ENCODE measurements around the gene OR1J2. TPM values are rescaled to one million over a fixed set of nuclear protein-coding genes. Genes with fewer than 3 reads are reported as not detected.

Gene OR1J2
- total RNA-seq, 3 donors from 2014 or later (not counting 1 experiment from before 2014, with no cell fraction given): not detected

GRCh38 chr9:122466456-122466855, 44.1 kb upstream of the OR1J2 start:
- Mint-ChIP-seq H3K27ac (no peak overlapping the region), H3K4me1 (peaks cover 7% of the 10 kb centered on the region in 2 donors), H3K9me3 (no peaks in the 10 kb centered on the region), H3K4me3 (no peak overlapping the region), H3K27me3 (ENCODE audit: low read depth in 2 of 2) (peaks cover 15 to 51% of the 10 kb centered on the region in 2 donors), H3K36me3 (no peaks in the 10 kb centered on the region)
- no peaks in the 10 kb centered on the region for H3K9me3 ChIP-seq (ENCODE audit: control insufficient read depth, insufficient read depth, low read length)
- 77% methylated on average over 3 of the region's 3 CpGs for WGBS (ENCODE audit: insufficient coverage)
- no peak for DNase-seq
- peaks cover 10% of the 10 kb centered on the region for H3K4me1 ChIP-seq (ENCODE audit: control insufficient read depth, insufficient read depth, low read length)
- H3K27ac ChIP-seq (ENCODE audit: low read length): no peak overlapping the region
- TF ChIP-seq CTCF (IDR thresholded peaks at IDR 0.05): no peak
- H3K4me3 ChIP-seq (ENCODE audit: low read length): no peak overlapping the region
- no peak for ATAC-seq
- H3K36me3 ChIP-seq (ENCODE audit: control insufficient read depth, insufficient read depth, low read length): no peaks in the 10 kb centered on the region
- H3K27me3 ChIP-seq (ENCODE audit: control insufficient read depth, insufficient read depth, low read length): peaks cover 3% of the 10 kb centered on the region
- intact Hi-C loops (cut with micrococcal nuclease): no loop called here

GRCh38 chr9:122468735-122469134, 41.9 kb upstream of the OR1J2 start:
- no peaks in the 10 kb centered on the region for H3K9me3 ChIP-seq (ENCODE audit: control insufficient read depth, insufficient read depth, low read length)
- Mint-ChIP-seq H3K4me1 (peaks cover 7% of the 10 kb centered on the region in 2 donors), H3K36me3 (no peaks in the 10 kb centered on the region), H3K27me3 (ENCODE audit: low read depth in 2 of 2) (peaks cover 6 to 39% of the 10 kb centered on the region in 2 donors), H3K4me3 (no peak overlapping the region), H3K9me3 (no peaks in the 10 kb centered on the region), H3K27ac (no peak overlapping the region)
- no peaks in the 10 kb centered on the region for H3K27me3 ChIP-seq (ENCODE audit: control insufficient read depth, insufficient read depth, low read length)
- intact Hi-C loops (cut with micrococcal nuclease): no loop called here
- WGBS (ENCODE audit: insufficient coverage): 76% methylated on average over 4 of the region's 4 CpGs
- no peak overlapping the region for H3K27ac ChIP-seq (ENCODE audit: low read length)
- ATAC-seq: no peak
- no peak for TF ChIP-seq CTCF (IDR thresholded peaks at IDR 0.05)
- peaks cover 10% of the 10 kb centered on the region for H3K4me1 ChIP-seq (ENCODE audit: control insufficient read depth, insufficient read depth, low read length)
- no peaks in the 10 kb centered on the region for H3K36me3 ChIP-seq (ENCODE audit: control insufficient read depth, insufficient read depth, low read length)
- no peak overlapping the region for H3K4me3 ChIP-seq (ENCODE audit: low read length)
- no peak for DNase-seq

GRCh38 chr9:122474561-122474960, 36.0 kb upstream of the OR1J2 start:
- intact Hi-C loops (cut with micrococcal nuclease): no loop called here
- 81% methylated on average over 3 of the region's 3 CpGs for WGBS (ENCODE audit: insufficient coverage)
- no peak for TF ChIP-seq CTCF (IDR thresholded peaks at IDR 0.05)
- H3K27me3 ChIP-seq (ENCODE audit: control insufficient read depth, insufficient read depth, low read length): no peaks in the 10 kb centered on the region
- no peaks in the 10 kb centered on the region for H3K36me3 ChIP-seq (ENCODE audit: control insufficient read depth, insufficient read depth, low read length)
- ATAC-seq (no peak), DNase-seq (no peak)
- H3K27ac ChIP-seq (ENCODE audit: low read length): no peak overlapping the region
- H3K4me3 Mint-ChIP-seq: no peak overlapping the region
- H3K36me3 Mint-ChIP-seq: no peaks in the 10 kb centered on the region
- H3K4me1 Mint-ChIP-seq: no peaks in the 10 kb centered on the region
- no peaks in the 10 kb centered on the region for H3K9me3 ChIP-seq (ENCODE audit: control insufficient read depth, insufficient read depth, low read length)
- H3K27ac Mint-ChIP-seq: no peak overlapping the region
- H3K4me1 ChIP-seq (ENCODE audit: control insufficient read depth, insufficient read depth, low read length): no peaks in the 10 kb centered on the region
- peaks cover 36 to 64% of the 10 kb centered on the region in 2 donors for H3K27me3 Mint-ChIP-seq (ENCODE audit: low read depth in 2 of 2)
- H3K9me3 Mint-ChIP-seq: no peaks in the 10 kb centered on the region
- H3K4me3 ChIP-seq (ENCODE audit: low read length): no peak overlapping the region

GRCh38 chr9:122475717-122476116, 34.9 kb upstream of the OR1J2 start:
- H3K27ac ChIP-seq (ENCODE audit: low read length): no peak overlapping the region
- no peaks in the 10 kb centered on the region for H3K4me1 ChIP-seq (ENCODE audit: control insufficient read depth, insufficient read depth, low read length)
- Mint-ChIP-seq H3K27me3 (ENCODE audit: low read depth in 2 of 2) (peaks cover 36 to 60% of the 10 kb centered on the region in 2 donors), H3K36me3 (no peaks in the 10 kb centered on the region), H3K9me3 (no peaks in the 10 kb centered on the region), H3K4me3 (no peak overlapping the region), H3K4me1 (no peaks in the 10 kb centered on the region), H3K27ac (no peak overlapping the region)
- H3K9me3 ChIP-seq (ENCODE audit: control insufficient read depth, insufficient read depth, low read length): no peaks in the 10 kb centered on the region
- no peak for ATAC-seq
- 79% methylated on average over 2 of the region's 2 CpGs for WGBS (ENCODE audit: insufficient coverage)
- no peaks in the 10 kb centered on the region for H3K27me3 ChIP-seq (ENCODE audit: control insufficient read depth, insufficient read depth, low read length)
- intact Hi-C loops (cut with micrococcal nuclease): no loop called here
- no peaks in the 10 kb centered on the region for H3K36me3 ChIP-seq (ENCODE audit: control insufficient read depth, insufficient read depth, low read length)
- no peak for TF ChIP-seq CTCF (IDR thresholded peaks at IDR 0.05)
- DNase-seq: no peak
- H3K4me3 ChIP-seq (ENCODE audit: low read length): no peak overlapping the region

Data from natural killer cell (primary cell).